Heart left ventricle (tissue), 13 donors: ENCODE results near the gene WRAP73.

ENCODE experiments used
- CTCF ChIP-seq, 12 donors: fragments of 200-600 bp; sonication (generic) in 4 of 12; IDR thresholded peaks; one replicate each; pipeline versions ENCODE4 v1.5.0 to v1.8.0; 2018 to 2022; ENCODE audit warnings: antibody characterized with exemption in 12 of 12, mild to moderate bottlenecking in 5 of 12
- POLR2A ChIP-seq, 2 donors: fragments of 450-650 bp; IDR thresholded peaks; one replicate each; pipeline ENCODE4 v1.6.1; 2017; ENCODE audit warnings: antibody characterized with exemption in 2 of 2, mild to moderate bottlenecking in 2 of 2, moderate library complexity in 2 of 2
- donor health status: ischemic (EF 13 %, LVEDD 7.1; RV severe dilation, severe dysfunction).
- donor health status: DM: no; HTN: yes; CAD: no.
- donor health status: DM: no; HTN: no; CAD: no.
- donor health status: ischemic (EF 25% LVEDD 6.9; RV normal size, moderate dysfunction).
- donor health status: ischemic (EF 25% LVEDD 5.7; RV mildly dilated, moderate dysfunction).
- donor health status: ischemic (EF 35%, LVEDD 5.7; RV mildly dilated, moderate dysfunction).
- donor health status: nonischemic (EF 11% LVEDD 7.7; RV severe dilation, severe dysfunction).
- donor health status: DM: yes; HTN: yes; CAD: no.
- donor health status: PGD.
- donor health status: ischemic (EF 29% LVEDD 5.4; RV normal size, mild dysfunction).
- donor health status: nonischemic (EF 23%, LVEDD 6.1; RV moderate dilation, normal function).

DNA sequence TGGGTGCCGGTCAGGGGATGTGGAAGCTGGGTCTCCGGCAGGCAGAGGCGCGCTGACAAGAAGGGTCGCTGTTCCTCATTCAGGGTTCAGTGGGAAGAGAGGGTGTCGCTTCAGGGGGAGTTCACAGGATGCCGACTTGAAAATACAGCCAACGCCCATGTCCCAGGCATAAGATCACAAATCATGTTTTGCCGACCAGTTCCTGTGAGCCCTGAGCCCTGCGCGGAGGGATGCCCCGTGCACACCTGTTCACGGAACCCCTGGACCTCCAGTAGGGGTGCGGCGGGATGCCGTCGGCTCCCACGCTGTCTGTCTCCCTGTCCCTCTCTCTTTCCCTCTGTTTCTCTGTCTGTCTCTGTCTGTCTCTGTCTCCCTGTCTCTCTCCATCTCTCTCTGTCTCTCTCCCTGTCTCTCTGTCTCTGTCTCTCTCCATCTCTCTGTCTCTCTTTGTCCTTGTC is 29.2 kb upstream of the WRAP73 start:
- no peak for TF ChIP-seq CTCF (IDR thresholded peaks at IDR 0.05)
- no peak for TF ChIP-seq POLR2A (IDR thresholded peaks at IDR 0.05)
